HG02938 (cell line): ENCODE data around the gene UMODL1.
A peak's percentile ranks its signal among the peaks of the same experiment; 100 is the strongest.

ENCODE experiments used
- ATAC-seq: cut with Tn5 transposase; IDR thresholded peaks from one replicate; pipeline ENCODE4 v1.9.1; 2021; ENCODE audit warnings: mild to moderate bottlenecking, moderate library complexity; ENCODE audit not compliant: unreplicated experiment

UMODL1 gene

GRCh38 chr21:42187976-42188653 is 117.0 kb downstream of the UMODL1 start:
- peak; percentile 96 for ATAC-seq

- no peak for ATAC-seq
Measured at GRCh38 chr21:42188663-42189062, 117.5 kb downstream of the UMODL1 start.

- ATAC-seq = no peak
Measured at GRCh38 chr21:42189431-42189830, 118.3 kb downstream of the UMODL1 start.

GRCh38 chr21:42189860-42190485 is 118.9 kb downstream of the UMODL1 start:
- ATAC-seq = no peak

GRCh38 chr21:42190486-42190863 is 119.4 kb downstream of the UMODL1 start:
- no peak for ATAC-seq

GRCh38 chr21:42191064-42191463 is 119.9 kb downstream of the UMODL1 start:
- no peak for ATAC-seq

GRCh38 chr21:42191696-42192595 is 120.8 kb downstream of the UMODL1 start:
- no peak for ATAC-seq
